ENCODE data around the gene BANF1. TPM values are rescaled to one million over a fixed set of nuclear protein-coding genes. Genes with fewer than 3 reads are reported as not detected.

Gene BANF1
- total RNA-seq, 1 experiment from 2014 or later = 300 TPM

GRCh38 chr11:65961267-65962140 is 40.8 kb upstream of the BANF1 start, which contains the start of gene SART1:
SART1 (plus strand) TSS chr11:65961734; CDS start chr11:65961781, 47 bp downstream.
- intact Hi-C loops (cut with micrococcal nuclease; ENCODE audit: unreplicated experiment) = loop anchor here (1.0 to 5.0 kb wide), 4 partner anchors 9 to 71 kb away; partner anchors contain the start of genes BANF1, C11orf68, CCDC85B and DRAP1
- CTCF ChIA-PET = interaction anchor here (1.0 to 2.3 kb wide), 3 partner anchors 71 to 101 kb away, joined by 3 to 6 read pairs (median 4); partner anchors contain the start of genes CCDC85B, FIBP and MUS81

DNA sequence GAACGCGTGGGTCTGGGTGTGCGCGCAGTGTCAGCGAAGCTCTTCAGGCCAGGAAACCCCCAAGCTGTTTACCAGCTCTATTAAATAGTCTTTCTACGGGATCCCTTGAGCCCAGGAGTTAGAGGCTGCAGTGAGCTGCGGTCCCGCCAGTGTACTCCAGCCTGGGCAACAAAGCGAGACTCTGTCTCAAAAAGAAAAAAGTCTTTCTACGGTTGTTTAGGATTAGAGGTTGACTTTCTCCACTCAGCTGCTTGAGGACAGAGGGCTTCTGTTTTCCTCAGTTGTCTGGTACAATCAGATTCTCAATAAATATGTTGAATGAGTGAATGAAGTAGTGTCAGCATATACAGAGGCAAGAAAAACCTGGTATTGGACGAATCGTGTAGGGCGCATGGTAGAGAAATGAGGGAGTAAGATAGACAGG is 40.1 kb upstream of the BANF1 start:
- Histone ChIP-seq H3K36me3 (ENCODE audit: control insufficient read depth, insufficient read depth, low read length) (peaks cover 1% of the 10 kb centered on the region), H3K27me3 (replicated peaks; ENCODE audit: control insufficient read depth, insufficient read depth, low read length) (no peaks in the 10 kb centered on the region), H3K4me3 (ENCODE audit: low read depth, low read length) (peak overlapping the region; percentile 94), H3K9me3 (no peaks in the 10 kb centered on the region), H3K4me1 (peaks cover 12% of the 10 kb centered on the region)
- BruUV-seq (replicated peaks) = TSS peak; percentile 53
- Mint-ChIP-seq H3K9me3 (ENCODE audit: unreplicated experiment) (no peaks in the 10 kb centered on the region), H3K36me3 (ENCODE audit: insufficient read depth, unreplicated experiment) (peaks cover 43% of the 10 kb centered on the region), H3K4me1 (ENCODE audit: low read depth, unreplicated experiment) (peaks cover 13% of the 10 kb centered on the region), H3K4me3 (ENCODE audit: unreplicated experiment) (peak overlapping the region; percentile 72), H3K27ac (ENCODE audit: unreplicated experiment) (peak overlapping the region; percentile 73), H3K27me3 (ENCODE audit: insufficient read depth, unreplicated experiment) (no peaks in the 10 kb centered on the region)
- no peak for DNase-seq
- intact Hi-C loops (cut with micrococcal nuclease; ENCODE audit: unreplicated experiment) = loop anchor here (5.0 kb wide), 1 partner anchor 45 kb away; the partner anchor contains the start of genes C11orf68 and DRAP1
- CTCF ChIA-PET = interaction anchor here (1.2 to 2.3 kb wide), 2 partner anchors 72 to 102 kb away, joined by 3 to 6 read pairs; partner anchors contain the start of genes CCDC85B and MUS81
- POLR2A ChIA-PET = interaction anchor here (0.6 to 0.9 kb wide), 2 partner anchors 9 to 89 kb away, joined by 3 read pairs; no protein-coding TSS in a partner anchor
- TF ChIP-seq CTCF (IDR thresholded peaks at IDR 0.05; ENCODE audit: insufficient read depth in 1 of 2, low read depth in 1 of 2, low read length in 1 of 2, severe bottlenecking in 1 of 2, unreplicated experiment in 1 of 2) = no peak

More at GRCh38 chr11:65961267-65962140, 40.8 kb upstream of the BANF1 start, which contains the start of gene SART1:
- TF ChIP-seq CTCF (IDR thresholded peaks at IDR 0.05; ENCODE audit: insufficient read depth in 1 of 2, low read depth in 1 of 2, low read length in 1 of 2, severe bottlenecking in 1 of 2, unreplicated experiment in 1 of 2) = no peak
- no peaks in the 10 kb centered on the region for H3K9me3 ChIP-seq
- H3K27me3 ChIP-seq (replicated peaks; ENCODE audit: control insufficient read depth, insufficient read depth, low read length) = no peaks in the 10 kb centered on the region
- TSS peak; percentile 96 for BruUV-seq (replicated peaks)
- peak within 1 kb of the TSS; percentile 94 for H3K4me3 ChIP-seq (ENCODE audit: low read depth, low read length)
- peaks cover 1% of the 10 kb centered on the region for H3K36me3 ChIP-seq (ENCODE audit: control insufficient read depth, insufficient read depth, low read length)
- POLR2A ChIA-PET = interaction anchor here (0.9 kb wide), 1 partner anchor 90 kb away, joined by 3 read pairs; no protein-coding TSS in a partner anchor
- Mint-ChIP-seq H3K4me3 (ENCODE audit: unreplicated experiment) (peak within 1 kb of the TSS; percentile 72), H3K9me3 (ENCODE audit: unreplicated experiment) (no peaks in the 10 kb centered on the region), H3K27ac (ENCODE audit: unreplicated experiment) (peak within 1 kb of the TSS; percentile 95), H3K27me3 (ENCODE audit: insufficient read depth, unreplicated experiment) (no peaks in the 10 kb centered on the region), H3K4me1 (ENCODE audit: low read depth, unreplicated experiment) (peaks cover 13% of the 10 kb centered on the region), H3K36me3 (ENCODE audit: insufficient read depth, unreplicated experiment) (peaks cover 40% of the 10 kb centered on the region)
- peak; percentile 96 to 98 for DNase-seq
- peaks cover 17% of the 10 kb centered on the region for H3K4me1 ChIP-seq

DNA sequence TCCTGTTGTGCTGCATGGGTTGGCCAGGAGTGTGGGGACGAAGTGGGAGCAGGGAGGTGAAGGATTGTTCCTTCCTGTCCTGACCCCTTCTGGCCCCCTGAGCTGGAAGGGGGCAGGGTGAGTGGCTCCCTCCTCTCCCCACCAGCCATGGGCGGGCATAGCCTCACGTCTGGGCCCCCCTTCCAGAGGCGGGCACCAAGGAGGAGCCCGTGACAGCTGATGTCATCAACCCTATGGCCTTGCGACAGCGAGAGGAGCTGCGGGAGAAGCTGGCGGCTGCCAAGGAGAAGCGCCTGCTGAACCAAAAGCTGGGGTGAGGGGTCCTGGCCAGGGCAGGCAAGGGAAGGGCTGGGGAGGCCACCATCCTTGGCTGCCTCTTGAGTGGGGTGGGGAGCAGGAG is 37.4 kb upstream of the BANF1 start:
- CTCF ChIA-PET = no interaction called here
- peaks cover 13% of the 10 kb centered on the region for H3K4me1 Mint-ChIP-seq (ENCODE audit: low read depth, unreplicated experiment)
- TF ChIP-seq CTCF (IDR thresholded peaks at IDR 0.05; ENCODE audit: insufficient read depth in 1 of 2, low read depth in 1 of 2, low read length in 1 of 2, severe bottlenecking in 1 of 2, unreplicated experiment in 1 of 2) = no peak
- Histone ChIP-seq H3K27me3 (replicated peaks; ENCODE audit: control insufficient read depth, insufficient read depth, low read length) (no peaks in the 10 kb centered on the region), H3K9me3 (no peaks in the 10 kb centered on the region), H3K4me1 (peaks cover 12% of the 10 kb centered on the region), H3K4me3 (ENCODE audit: low read depth, low read length) (no peak overlapping the region), H3K36me3 (ENCODE audit: control insufficient read depth, insufficient read depth, low read length) (peaks cover 1% of the 10 kb centered on the region)
- DNase-seq = no peak
- no peaks in the 10 kb centered on the region for H3K27me3 Mint-ChIP-seq (ENCODE audit: insufficient read depth, unreplicated experiment)
- H3K9me3 Mint-ChIP-seq (ENCODE audit: unreplicated experiment) = no peaks in the 10 kb centered on the region
- no peak overlapping the region for H3K27ac Mint-ChIP-seq (ENCODE audit: unreplicated experiment)
- POLR2A ChIA-PET = no interaction called here
- H3K4me3 Mint-ChIP-seq (ENCODE audit: unreplicated experiment) = no peak overlapping the region
- H3K36me3 Mint-ChIP-seq (ENCODE audit: insufficient read depth, unreplicated experiment) = peaks cover 51% of the 10 kb centered on the region
- intact Hi-C loops (cut with micrococcal nuclease; ENCODE audit: unreplicated experiment) = loop anchor here (5.0 kb wide), 1 partner anchor 48 kb away; the partner anchor contains the start of genes C11orf68 and DRAP1
- no TSS peak for BruUV-seq (replicated peaks)
